Liver (tissue), 9 donors: Measurements from ENCODE around the gene LGR4. TPM values are rescaled to one million over a fixed set of nuclear protein-coding genes. Genes with fewer than 3 reads are reported as not detected.

ENCODE experiments used
- DNase-seq: peaks from one replicate; pipeline ENCODE4 v3.0.0-alpha.2; 2017; ENCODE audit warnings: low spot score
- H3K27ac ChIP-seq, 2 donors: one replicate each; pipeline ENCODE4 v1.7.0; 2013; ENCODE audit warnings: inconsistent platforms in 2 of 2, low read length in 2 of 2, control low read depth in 1 of 2, low read depth in 1 of 2, mild to moderate bottlenecking in 1 of 2
- H3K27me3 ChIP-seq, 4 donors: one replicate each; pipeline versions ENCODE4 v1.6.1 to v1.7.0; 2013; ENCODE audit warnings: low read length in 3 of 4, inconsistent platforms in 1 of 4, mild to moderate bottlenecking in 1 of 4, moderate library complexity in 1 of 4; ENCODE audit not compliant: control insufficient read depth in 4 of 4, insufficient read depth in 4 of 4
- H3K36me3 ChIP-seq, 4 donors: one replicate each; pipeline versions ENCODE4 v1.6.1 to v1.7.0; 2013; ENCODE audit warnings: low read length in 3 of 4, mild to moderate bottlenecking in 3 of 4, low read depth in 1 of 4, moderate library complexity in 1 of 4; ENCODE audit not compliant: control insufficient read depth in 4 of 4, insufficient read depth in 3 of 4
- H3K4me1 ChIP-seq, 4 donors: one replicate each; pipeline versions ENCODE4 v1.6.1 to v1.7.0; 2013; ENCODE audit warnings: low read length in 3 of 4, mild to moderate bottlenecking in 3 of 4, moderate library complexity in 1 of 4; ENCODE audit not compliant: control insufficient read depth in 4 of 4, insufficient read depth in 4 of 4
- H3K4me3 ChIP-seq, 3 donors: one replicate each; pipeline versions ENCODE4 v1.6.1 to v1.7.0; 2013; ENCODE audit warnings: low read length in 3 of 3, control low read depth in 1 of 3, low read depth in 1 of 3, mild to moderate bottlenecking in 1 of 3
- H3K9ac ChIP-seq, 2 donors: one replicate each; pipeline ENCODE4 v1.7.0; 2013; ENCODE audit warnings: low read length in 2 of 2, mild to moderate bottlenecking in 2 of 2, moderate library complexity in 2 of 2, control low read depth in 1 of 2, low read depth in 1 of 2
- H3K9me3 ChIP-seq, 4 donors: one replicate each; pipeline versions ENCODE4 v1.6.1 to v1.7.0; 2013; ENCODE audit warnings: low read length in 3 of 4; ENCODE audit not compliant: control insufficient read depth in 4 of 4
- ATF3 ChIP-seq: IDR thresholded peaks from 2 replicates; pipeline ENCODE4 v1.6.1; 2016; ENCODE audit warnings: antibody characterized with exemption
- CTCF ChIP-seq: fragments of 150-350 bp; IDR thresholded peaks from 2 replicates; pipeline ENCODE4 v1.5.1; 2017; ENCODE audit warnings: improper control_type of control experiment, low read depth, low read length; ENCODE audit not compliant: missing input control
- EGR1 ChIP-seq, 2 donors: IDR thresholded peaks; 2 replicates each; pipeline ENCODE4 v1.6.1; 2016 to 2018; ENCODE audit warnings: antibody characterized with exemption in 2 of 2, low read depth in 2 of 2
- FOXA1 ChIP-seq: IDR thresholded peaks from 2 replicates; pipeline ENCODE4 v1.6.1; 2016; ENCODE audit warnings: antibody characterized with exemption
- FOXA2 ChIP-seq: IDR thresholded peaks from 2 replicates; pipeline ENCODE4 v1.6.1; 2016; ENCODE audit warnings: antibody characterized with exemption
- GABPA ChIP-seq, 2 donors: IDR thresholded peaks in 1 of 2; conservative IDR thresholded peaks in 1 of 2; 2 replicates each; pipeline ENCODE4 v1.6.1; 2016; ENCODE audit warnings: antibody characterized with exemption in 2 of 2, mild to moderate bottlenecking in 1 of 2, moderate library complexity in 1 of 2
- HNF4A ChIP-seq, 2 donors: conservative IDR thresholded peaks; 2 replicates each; pipeline ENCODE4 v1.6.1; 2016; ENCODE audit warnings: antibody characterized with exemption in 2 of 2, mild to moderate bottlenecking in 2 of 2
- HNF4G ChIP-seq: IDR thresholded peaks from 2 replicates; pipeline ENCODE4 v1.6.1; 2016; ENCODE audit warnings: antibody characterized with exemption
- JUND ChIP-seq, 2 donors: IDR thresholded peaks; 2 replicates each; pipeline ENCODE4 v1.6.1; 2016; ENCODE audit warnings: antibody characterized with exemption in 2 of 2
- NR2F2 ChIP-seq: IDR thresholded peaks from 2 replicates; pipeline ENCODE4 v1.6.1; 2016; ENCODE audit warnings: antibody characterized with exemption
- RAD21 ChIP-seq, 2 donors: IDR thresholded peaks; 2 replicates each; pipeline ENCODE4 v1.6.1; 2016; ENCODE audit warnings: antibody characterized with exemption in 2 of 2, mild to moderate bottlenecking in 2 of 2
- RXRA ChIP-seq, 2 donors: IDR thresholded peaks; 2 replicates each; pipeline ENCODE4 v1.6.1; 2017 to 2018; ENCODE audit warnings: antibody characterized with exemption in 2 of 2, mild to moderate bottlenecking in 1 of 2
- SP1 ChIP-seq: IDR thresholded peaks from 2 replicates; pipeline ENCODE4 v1.6.1; 2018; ENCODE audit warnings: antibody characterized with exemption, mild to moderate bottlenecking
- TAF1 ChIP-seq: conservative IDR thresholded peaks from 2 replicates; pipeline ENCODE4 v1.6.1; 2016; ENCODE audit warnings: antibody characterized with exemption, mild to moderate bottlenecking
- YY1 ChIP-seq: IDR thresholded peaks from 2 replicates; pipeline ENCODE4 v1.6.1; 2016; ENCODE audit warnings: antibody characterized with exemption, mild to moderate bottlenecking
- ZBTB33 ChIP-seq: IDR thresholded peaks from 2 replicates; pipeline ENCODE4 v1.6.1; 2016; ENCODE audit warnings: antibody characterized with exemption
- WGBS: extraction: QIAGEN DNeasy Blood & Tissue Kit; methylation state at CpG from one replicate; pipeline ENCODE4 v1.1.7; 2013; 5-methylcytosine and 5-hydroxymethylcytosine counted together
- polyA plus RNA-seq, 2 donors: library from polyadenylated mRNA; stranded (reverse) in 1 of 2; unstranded in 1 of 2; fragments of 200-250 nt in 1 of 2; fragments of >200 nt in 1 of 2; fragmentation: Nextera tagmentation in 1 of 2; extraction: Ambion mirVana in 1 of 2; gene quantifications; one replicate each; pipeline versions ENCODE4 v1.2.1 to v1.2.3, GENCODE V29; 2013 to 2015
- total RNA-seq, 2 donors: library from RNA; depleted of rRNA; stranded (reverse); fragments of >200 nt; gene quantifications; one replicate each; pipeline ENCODE4 v1.2.3, GENCODE V29; 2014
- TF ChIP-seq, protein P1 (sequence below): IDR thresholded peaks from 2 replicates; pipeline ENCODE4 v1.6.1; 2016; ENCODE audit warnings: antibody characterized with exemption
- TF ChIP-seq, protein P2 (sequence below): IDR thresholded peaks from 2 replicates; pipeline ENCODE4 v1.6.1; 2016; ENCODE audit warnings: antibody characterized with exemption, mild to moderate bottlenecking
- donor health status: healthy.
- donor health status: healthy.
- donor health status: healthy.
- donor health status: healthy.
- donor health status: healthy.

The LGR4 gene
- total and polyA plus RNA-seq, 4 donors: 13.7 to 95.3 (median 42.5) TPM

DNA sequence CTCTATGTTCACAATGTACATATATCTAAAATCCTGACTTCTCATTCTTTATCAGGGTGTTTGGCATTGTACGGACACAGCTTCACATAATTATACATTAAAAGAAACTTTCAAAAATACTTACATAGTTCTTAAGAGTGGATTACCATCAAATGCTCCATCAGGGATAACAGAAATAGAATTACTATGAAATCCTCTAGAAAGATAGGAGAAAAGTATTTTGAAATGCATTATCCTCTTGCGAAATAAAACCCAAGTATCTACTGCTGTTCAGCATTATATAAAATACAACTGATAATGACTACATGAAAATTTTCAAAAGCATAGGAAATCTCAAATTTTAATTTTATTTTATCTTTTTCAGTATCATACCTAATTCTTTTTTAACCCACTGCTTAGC, 91.8 kb downstream of the LGR4 start:
- Histone ChIP-seq H3K27ac (peak overlapping the region; percentile 83 to 95), H3K9me3 (no peaks in the 10 kb centered on the region), H3K4me1 (peaks cover 2 to 26% (median 19%) of the 10 kb centered on the region in 4 donors), H3K36me3 (peaks cover 2 to 21% (median 3%) of the 10 kb centered on the region in 4 donors), H3K9ac (peak overlapping the region; percentile 33 to 77), H3K4me3 (no peak overlapping the region), H3K27me3 (no peaks in the 10 kb centered on the region)
- TF ChIP-seq FOXA2: no peak
- TF ChIP-seq ZBTB33: no peak
- TF ChIP-seq SP1: no peak
- TF ChIP-seq HNF4A (conservative IDR thresholded peaks at IDR 0.05): no peak
- no peak for TF ChIP-seq FOXA1
- DNase-seq: no peak
- WGBS: 71% methylated on average over 2 of the region's 2 CpGs

GRCh38 chr11:27379449-27379848, 93.1 kb downstream of the LGR4 start:
- no peak for DNase-seq
- Histone ChIP-seq H3K27me3 (no peaks in the 10 kb centered on the region), H3K36me3 (peaks cover 0 to 14% (median under 1%) of the 10 kb centered on the region in 4 donors), H3K27ac (peak overlapping the region in 1 of 2 donors; percentile 5), H3K4me3 (no peak overlapping the region), H3K4me1 (peaks cover 6 to 34% (median 30%) of the 10 kb centered on the region in 4 donors), H3K9me3 (no peaks in the 10 kb centered on the region), H3K9ac (no peak overlapping the region)
- WGBS: 84% methylated on average over 3 of the region's 3 CpGs
- TF ChIP-seq FOXA1 (no peak), TAF1 (no peak), SP1 (no peak), NR2F2 (no peak), JUND (IDR thresholded peaks at IDR 0.05) (no peak), CTCF (no peak), FOXA2 (no peak), ATF3 (no peak), EGR1 (IDR thresholded peaks at IDR 0.05; ENCODE audit: low read depth in 2 of 2) (no peak), RAD21 (IDR thresholded peaks at IDR 0.05) (no peak), HNF4A (conservative IDR thresholded peaks at IDR 0.05) (no peak), YY1 (no peak), HNF4G (no peak), RXRA (IDR thresholded peaks at IDR 0.05) (no peak), GABPA (IDR thresholded peaks at IDR 0.05 in 1 of 2, conservative IDR thresholded peaks at IDR 0.05 in 1 of 2) (no peak), ZBTB33 (no peak)
- TF ChIP-seq, protein P1, sequence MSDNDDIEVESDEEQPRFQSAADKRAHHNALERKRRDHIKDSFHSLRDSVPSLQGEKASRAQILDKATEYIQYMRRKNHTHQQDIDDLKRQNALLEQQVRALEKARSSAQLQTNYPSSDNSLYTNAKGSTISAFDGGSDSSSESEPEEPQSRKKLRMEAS: no peak
- TF ChIP-seq, protein P2, sequence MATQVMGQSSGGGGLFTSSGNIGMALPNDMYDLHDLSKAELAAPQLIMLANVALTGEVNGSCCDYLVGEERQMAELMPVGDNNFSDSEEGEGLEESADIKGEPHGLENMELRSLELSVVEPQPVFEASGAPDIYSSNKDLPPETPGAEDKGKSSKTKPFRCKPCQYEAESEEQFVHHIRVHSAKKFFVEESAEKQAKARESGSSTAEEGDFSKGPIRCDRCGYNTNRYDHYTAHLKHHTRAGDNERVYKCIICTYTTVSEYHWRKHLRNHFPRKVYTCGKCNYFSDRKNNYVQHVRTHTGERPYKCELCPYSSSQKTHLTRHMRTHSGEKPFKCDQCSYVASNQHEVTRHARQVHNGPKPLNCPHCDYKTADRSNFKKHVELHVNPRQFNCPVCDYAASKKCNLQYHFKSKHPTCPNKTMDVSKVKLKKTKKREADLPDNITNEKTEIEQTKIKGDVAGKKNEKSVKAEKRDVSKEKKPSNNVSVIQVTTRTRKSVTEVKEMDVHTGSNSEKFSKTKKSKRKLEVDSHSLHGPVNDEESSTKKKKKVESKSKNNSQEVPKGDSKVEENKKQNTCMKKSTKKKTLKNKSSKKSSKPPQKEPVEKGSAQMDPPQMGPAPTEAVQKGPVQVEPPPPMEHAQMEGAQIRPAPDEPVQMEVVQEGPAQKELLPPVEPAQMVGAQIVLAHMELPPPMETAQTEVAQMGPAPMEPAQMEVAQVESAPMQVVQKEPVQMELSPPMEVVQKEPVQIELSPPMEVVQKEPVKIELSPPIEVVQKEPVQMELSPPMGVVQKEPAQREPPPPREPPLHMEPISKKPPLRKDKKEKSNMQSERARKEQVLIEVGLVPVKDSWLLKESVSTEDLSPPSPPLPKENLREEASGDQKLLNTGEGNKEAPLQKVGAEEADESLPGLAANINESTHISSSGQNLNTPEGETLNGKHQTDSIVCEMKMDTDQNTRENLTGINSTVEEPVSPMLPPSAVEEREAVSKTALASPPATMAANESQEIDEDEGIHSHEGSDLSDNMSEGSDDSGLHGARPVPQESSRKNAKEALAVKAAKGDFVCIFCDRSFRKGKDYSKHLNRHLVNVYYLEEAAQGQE: no peak
